ENCODE measurements around the gene RNF130. TPM values are rescaled to one million over a fixed set of nuclear protein-coding genes. Genes with fewer than 3 reads are reported as not detected.

Gene RNF130
- total and polyA plus RNA-seq, 2 of the 13 experiments (the other 11 are each of a cell fraction or from before 2014, with no cell fraction given): 28.2 to 28.3 TPM

DNA sequence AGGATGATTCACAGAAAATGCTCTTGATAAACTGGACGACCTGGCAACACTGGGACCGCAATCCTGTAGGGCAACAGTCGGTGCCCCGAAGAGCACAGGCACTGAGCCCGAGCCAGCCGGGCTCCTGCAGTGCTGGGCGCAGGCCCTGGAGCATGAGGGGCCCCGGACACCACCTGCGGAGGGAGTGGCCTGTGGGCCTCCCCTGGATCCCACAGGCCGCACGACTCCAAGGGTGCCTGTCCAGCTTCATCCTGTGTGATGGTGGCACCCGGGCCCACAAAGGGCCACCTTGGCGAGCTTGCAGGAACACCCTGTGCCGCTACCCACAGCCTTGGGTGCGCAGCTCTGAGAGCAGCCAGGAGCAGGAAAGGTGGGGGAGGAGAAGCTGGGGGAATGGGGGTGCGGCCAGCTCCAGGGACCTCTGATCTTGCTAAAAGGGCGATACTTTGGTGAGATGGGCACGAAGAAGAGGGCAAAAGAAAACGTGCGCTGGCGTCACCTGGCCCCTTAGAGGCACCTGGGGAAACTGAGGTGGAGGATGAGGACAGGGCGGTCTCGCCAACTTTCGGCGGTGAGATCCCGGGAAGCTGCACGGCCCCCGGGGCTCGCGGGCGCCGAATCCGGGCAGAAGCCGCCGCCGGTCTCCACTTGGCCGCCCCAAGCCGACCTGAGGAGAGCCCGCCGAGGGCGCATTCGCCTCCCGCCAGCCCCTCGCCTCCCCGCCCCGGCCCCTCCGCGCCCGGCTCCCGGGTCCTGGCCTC, 164.6 kb downstream of the RNF130 start (continued):
- TF ChIP-seq XRCC5 (optimal IDR thresholded peaks at IDR 0.05; ENCODE audit: low read length): no peak
- TF ChIP-seq MTA3 (CRISPR knock-in tag; IDR thresholded peaks at IDR 0.05): no peak
- TF ChIP-seq, protein P1, sequence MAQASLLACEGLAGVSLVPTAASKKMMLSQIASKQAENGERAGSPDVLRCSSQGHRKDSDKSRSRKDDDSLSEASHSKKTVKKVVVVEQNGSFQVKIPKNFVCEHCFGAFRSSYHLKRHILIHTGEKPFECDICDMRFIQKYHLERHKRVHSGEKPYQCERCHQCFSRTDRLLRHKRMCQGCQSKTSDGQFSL (CRISPR knock-in tag; IDR thresholded peaks at IDR 0.05): 0 out of 2 replicates have a peak, but pooled peaks have one; percentile 18
- TF ChIP-seq ATAD3A (CRISPR knock-in tag; IDR thresholded peaks at IDR 0.05): no peak
- TF ChIP-seq ZNF709 (CRISPR knock-in tag; IDR thresholded peaks at IDR 0.05): no peak
- no peak for TF ChIP-seq MBD4 (IDR thresholded peaks at IDR 0.05; ENCODE audit: borderline replicate concordance, low read length)
- peak; percentile 73 for TF ChIP-seq ZFX (CRISPR knock-in tag; IDR thresholded peaks at IDR 0.05; ENCODE audit: low read depth)
- TF ChIP-seq KAT7 (CRISPR knock-in tag; IDR thresholded peaks at IDR 0.05; ENCODE audit: borderline replicate concordance): no peak
- peak; percentile 26; the same call in 1 of the 2 replicates for TF ChIP-seq ZNF446 (CRISPR knock-in tag; IDR thresholded peaks at IDR 0.05)
- no peak for TF ChIP-seq ZNF724P (CRISPR knock-in tag; IDR thresholded peaks at IDR 0.05; ENCODE audit: borderline replicate concordance)
- no peak for TF ChIP-seq CENPX (CRISPR knock-in tag; IDR thresholded peaks at IDR 0.05)
- TF ChIP-seq, protein P2, sequence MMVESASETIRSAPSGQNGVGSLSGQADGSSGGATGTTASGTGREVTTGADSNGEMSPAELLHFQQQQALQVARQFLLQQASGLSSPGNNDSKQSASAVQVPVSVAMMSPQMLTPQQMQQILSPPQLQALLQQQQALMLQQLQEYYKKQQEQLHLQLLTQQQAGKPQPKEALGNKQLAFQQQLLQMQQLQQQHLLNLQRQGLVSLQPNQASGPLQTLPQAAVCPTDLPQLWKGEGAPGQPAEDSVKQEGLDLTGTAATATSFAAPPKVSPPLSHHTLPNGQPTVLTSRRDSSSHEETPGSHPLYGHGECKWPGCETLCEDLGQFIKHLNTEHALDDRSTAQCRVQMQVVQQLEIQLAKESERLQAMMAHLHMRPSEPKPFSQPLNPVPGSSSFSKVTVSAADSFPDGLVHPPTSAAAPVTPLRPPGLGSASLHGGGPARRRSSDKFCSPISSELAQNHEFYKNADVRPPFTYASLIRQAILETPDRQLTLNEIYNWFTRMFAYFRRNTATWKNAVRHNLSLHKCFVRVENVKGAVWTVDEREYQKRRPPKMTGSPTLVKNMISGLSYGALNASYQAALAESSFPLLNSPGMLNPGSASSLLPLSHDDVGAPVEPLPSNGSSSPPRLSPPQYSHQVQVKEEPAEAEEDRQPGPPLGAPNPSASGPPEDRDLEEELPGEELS (CRISPR knock-in tag; IDR thresholded peaks at IDR 0.05): no peak
- TF ChIP-seq MED1 (CRISPR knock-in tag; IDR thresholded peaks at IDR 0.05): no peak
- no peak for TF ChIP-seq POLR2A (IDR thresholded peaks at IDR 0.05; ENCODE audit: insufficient read depth in 1 of 2, low read depth in 2 of 2, low read length in 2 of 2)
- TF ChIP-seq, protein P3, sequence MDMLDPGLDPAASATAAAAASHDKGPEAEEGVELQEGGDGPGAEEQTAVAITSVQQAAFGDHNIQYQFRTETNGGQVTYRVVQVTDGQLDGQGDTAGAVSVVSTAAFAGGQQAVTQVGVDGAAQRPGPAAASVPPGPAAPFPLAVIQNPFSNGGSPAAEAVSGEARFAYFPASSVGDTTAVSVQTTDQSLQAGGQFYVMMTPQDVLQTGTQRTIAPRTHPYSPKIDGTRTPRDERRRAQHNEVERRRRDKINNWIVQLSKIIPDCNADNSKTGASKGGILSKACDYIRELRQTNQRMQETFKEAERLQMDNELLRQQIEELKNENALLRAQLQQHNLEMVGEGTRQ (IDR thresholded peaks at IDR 0.05; ENCODE audit: low read depth, low read length): no peak
- TF ChIP-seq, protein P3 (CRISPR knock-in tag; IDR thresholded peaks at IDR 0.05; ENCODE audit: borderline replicate concordance): no peak
- TF ChIP-seq, protein P4, sequence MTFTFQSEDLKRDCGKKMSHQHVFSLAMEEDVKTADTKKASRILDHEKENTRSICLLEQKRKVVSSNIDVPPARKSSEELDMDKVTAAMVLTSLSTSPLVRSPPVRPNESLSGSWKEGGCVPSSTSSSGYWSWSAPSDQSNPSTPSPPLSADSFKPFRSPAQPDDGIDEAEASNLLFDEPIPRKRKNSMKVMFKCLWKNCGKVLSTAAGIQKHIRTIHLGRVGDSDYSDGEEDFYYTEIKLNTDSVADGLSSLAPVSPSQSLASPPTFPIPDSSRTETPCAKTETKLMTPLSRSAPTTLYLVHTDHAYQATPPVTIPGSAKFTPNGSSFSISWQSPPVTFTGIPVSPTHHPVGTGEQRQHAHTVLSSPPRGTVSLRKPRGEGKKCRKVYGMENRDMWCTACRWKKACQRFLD (CRISPR knock-in tag; IDR thresholded peaks at IDR 0.05; ENCODE audit: borderline replicate concordance): 0 out of 2 replicates have a peak, but pooled peaks have one; percentile 38
- 0 out of 2 replicates have a peak, but pooled peaks have one; percentile 38 for TF ChIP-seq PCBP1 (IDR thresholded peaks at IDR 0.05; ENCODE audit: borderline replicate concordance, low read depth, low read length)
- TF ChIP-seq MAF1 (CRISPR knock-in tag; IDR thresholded peaks at IDR 0.05; ENCODE audit: borderline replicate concordance): no peak
- no peak for TF ChIP-seq DPF2 (CRISPR knock-in tag; IDR thresholded peaks at IDR 0.05; ENCODE audit: borderline replicate concordance, low read depth)
- no peak for TF ChIP-seq HHEX (CRISPR knock-in tag; IDR thresholded peaks at IDR 0.05)
- TF ChIP-seq, protein P5, sequence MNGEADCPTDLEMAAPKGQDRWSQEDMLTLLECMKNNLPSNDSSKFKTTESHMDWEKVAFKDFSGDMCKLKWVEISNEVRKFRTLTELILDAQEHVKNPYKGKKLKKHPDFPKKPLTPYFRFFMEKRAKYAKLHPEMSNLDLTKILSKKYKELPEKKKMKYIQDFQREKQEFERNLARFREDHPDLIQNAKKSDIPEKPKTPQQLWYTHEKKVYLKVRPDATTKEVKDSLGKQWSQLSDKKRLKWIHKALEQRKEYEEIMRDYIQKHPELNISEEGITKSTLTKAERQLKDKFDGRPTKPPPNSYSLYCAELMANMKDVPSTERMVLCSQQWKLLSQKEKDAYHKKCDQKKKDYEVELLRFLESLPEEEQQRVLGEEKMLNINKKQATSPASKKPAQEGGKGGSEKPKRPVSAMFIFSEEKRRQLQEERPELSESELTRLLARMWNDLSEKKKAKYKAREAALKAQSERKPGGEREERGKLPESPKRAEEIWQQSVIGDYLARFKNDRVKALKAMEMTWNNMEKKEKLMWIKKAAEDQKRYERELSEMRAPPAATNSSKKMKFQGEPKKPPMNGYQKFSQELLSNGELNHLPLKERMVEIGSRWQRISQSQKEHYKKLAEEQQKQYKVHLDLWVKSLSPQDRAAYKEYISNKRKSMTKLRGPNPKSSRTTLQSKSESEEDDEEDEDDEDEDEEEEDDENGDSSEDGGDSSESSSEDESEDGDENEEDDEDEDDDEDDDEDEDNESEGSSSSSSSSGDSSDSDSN (CRISPR knock-in tag; IDR thresholded peaks at IDR 0.05): peak; percentile 55; the same call in 1 of the 2 replicates
